Osteocyte (in vitro differentiated cells): ENCODE data around the gene DPH3. TPM values are rescaled to one million over a fixed set of nuclear protein-coding genes. Genes with fewer than 3 reads are reported as not detected.

ENCODE experiments used
- DNase-seq: peaks from one replicate; pipeline ENCODE4 v3.0.0; 2021; ENCODE audit warnings: mixed read lengths; ENCODE audit not compliant: unreplicated experiment; ENCODE audit errors: extremely low spot score
- H3K27ac Mint-ChIP-seq: one replicate; pipeline ENCODE4 v1.8.0; 2021; ENCODE audit warnings: mild to moderate bottlenecking, mixed read lengths; ENCODE audit not compliant: unreplicated experiment
- H3K27me3 Mint-ChIP-seq: one replicate; pipeline ENCODE4 v1.8.0; 2021; ENCODE audit warnings: mixed read lengths; ENCODE audit not compliant: unreplicated experiment
- H3K36me3 Mint-ChIP-seq: one replicate; pipeline ENCODE4 v1.8.0; 2021; ENCODE audit warnings: mixed read lengths; ENCODE audit not compliant: unreplicated experiment
- H3K4me1 Mint-ChIP-seq: one replicate; pipeline ENCODE4 v1.8.0; 2021; ENCODE audit warnings: mixed read lengths; ENCODE audit not compliant: unreplicated experiment
- H3K4me3 Mint-ChIP-seq: one replicate; pipeline ENCODE4 v1.8.0; 2021; ENCODE audit warnings: mild to moderate bottlenecking, moderate library complexity, mixed read lengths; ENCODE audit not compliant: unreplicated experiment
- H3K9me3 Mint-ChIP-seq: one replicate; pipeline ENCODE4 v1.8.0; 2021; ENCODE audit warnings: mixed read lengths; ENCODE audit not compliant: unreplicated experiment
- total RNA-seq: library from RNA; stranded (reverse); gene quantifications from 2 replicates; pipeline ENCODE4 v1.2.1, GENCODE V29; 2021
- TF ChIP-seq, protein P1 (sequence below): fragments of 200-600 bp; sonication (generic); IDR thresholded peaks from 2 replicates; pipeline ENCODE4 v1.5.0; 2021; ENCODE audit warnings: antibody characterized with exemption, mild to moderate bottlenecking, moderate library complexity

Gene DPH3
- total RNA-seq, 1 donor from 2014 or later: 21.4 TPM

DNA sequence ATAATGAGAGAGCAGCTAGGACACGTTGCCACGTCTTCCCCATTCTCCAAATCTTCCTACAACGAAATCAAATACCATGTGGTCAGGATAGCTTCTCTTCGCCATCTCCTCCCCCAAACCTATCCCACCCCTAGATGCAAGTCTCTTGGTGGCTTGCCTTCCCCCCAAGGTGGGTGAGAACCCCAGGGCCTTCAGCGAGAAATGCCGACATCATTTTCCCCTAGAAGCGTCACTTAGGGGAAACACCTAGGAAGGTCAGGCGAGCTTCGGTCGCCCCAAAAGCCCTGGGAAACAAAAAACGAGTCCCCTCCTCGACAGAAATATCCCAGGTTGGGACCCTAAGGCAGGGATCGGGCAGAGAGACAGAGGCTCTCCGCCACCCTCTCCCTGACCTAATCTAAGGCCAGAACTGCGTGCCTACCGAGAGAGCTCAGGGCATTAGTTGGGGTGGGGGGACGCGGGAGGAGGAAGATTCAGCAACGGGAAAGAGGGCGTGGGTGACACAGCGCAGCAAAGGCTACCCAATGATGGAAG lies 502 bp downstream of the DPH3 start:
- peak overlapping the region; percentile 98 for H3K27ac Mint-ChIP-seq
- H3K4me1 Mint-ChIP-seq: peaks cover 24% of the 10 kb centered on the region
- H3K36me3 Mint-ChIP-seq: peaks cover 6% of the 10 kb centered on the region
- peak overlapping the region; percentile 98 for H3K4me3 Mint-ChIP-seq
- TF ChIP-seq, protein P1, sequence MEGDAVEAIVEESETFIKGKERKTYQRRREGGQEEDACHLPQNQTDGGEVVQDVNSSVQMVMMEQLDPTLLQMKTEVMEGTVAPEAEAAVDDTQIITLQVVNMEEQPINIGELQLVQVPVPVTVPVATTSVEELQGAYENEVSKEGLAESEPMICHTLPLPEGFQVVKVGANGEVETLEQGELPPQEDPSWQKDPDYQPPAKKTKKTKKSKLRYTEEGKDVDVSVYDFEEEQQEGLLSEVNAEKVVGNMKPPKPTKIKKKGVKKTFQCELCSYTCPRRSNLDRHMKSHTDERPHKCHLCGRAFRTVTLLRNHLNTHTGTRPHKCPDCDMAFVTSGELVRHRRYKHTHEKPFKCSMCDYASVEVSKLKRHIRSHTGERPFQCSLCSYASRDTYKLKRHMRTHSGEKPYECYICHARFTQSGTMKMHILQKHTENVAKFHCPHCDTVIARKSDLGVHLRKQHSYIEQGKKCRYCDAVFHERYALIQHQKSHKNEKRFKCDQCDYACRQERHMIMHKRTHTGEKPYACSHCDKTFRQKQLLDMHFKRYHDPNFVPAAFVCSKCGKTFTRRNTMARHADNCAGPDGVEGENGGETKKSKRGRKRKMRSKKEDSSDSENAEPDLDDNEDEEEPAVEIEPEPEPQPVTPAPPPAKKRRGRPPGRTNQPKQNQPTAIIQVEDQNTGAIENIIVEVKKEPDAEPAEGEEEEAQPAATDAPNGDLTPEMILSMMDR: no peak
- no peaks in the 10 kb centered on the region for H3K27me3 Mint-ChIP-seq
- DNase-seq: no peak
- no peaks in the 10 kb centered on the region for H3K9me3 Mint-ChIP-seq

DNA sequence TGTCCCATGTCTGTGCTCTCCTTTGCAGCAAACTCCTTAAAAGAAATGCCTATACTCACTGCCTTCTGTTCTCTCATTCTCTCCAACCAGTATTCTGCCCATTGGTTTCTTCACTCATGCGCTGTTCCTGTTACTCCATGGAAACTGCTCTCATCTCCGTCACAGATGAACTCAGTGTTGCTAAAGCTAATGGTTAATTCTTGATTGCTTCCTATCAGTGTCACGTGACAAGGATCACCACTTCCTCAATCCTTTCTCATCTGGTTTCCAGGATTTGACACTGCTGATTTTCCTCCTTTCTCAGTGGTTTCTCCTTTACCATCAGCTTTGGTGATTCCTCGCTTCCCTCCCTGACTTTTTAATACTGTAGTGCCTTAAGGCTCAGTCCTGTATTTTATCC lies 2.6 kb downstream of the DPH3 start:
- peaks cover 21% of the 10 kb centered on the region for H3K4me1 Mint-ChIP-seq
- H3K4me3 Mint-ChIP-seq: no peak overlapping the region
- TF ChIP-seq, protein P1: no peak
- no peaks in the 10 kb centered on the region for H3K9me3 Mint-ChIP-seq
- H3K27ac Mint-ChIP-seq: no peak overlapping the region
- peaks cover 9% of the 10 kb centered on the region for H3K36me3 Mint-ChIP-seq
- no peaks in the 10 kb centered on the region for H3K27me3 Mint-ChIP-seq
- DNase-seq: no peak

DNA sequence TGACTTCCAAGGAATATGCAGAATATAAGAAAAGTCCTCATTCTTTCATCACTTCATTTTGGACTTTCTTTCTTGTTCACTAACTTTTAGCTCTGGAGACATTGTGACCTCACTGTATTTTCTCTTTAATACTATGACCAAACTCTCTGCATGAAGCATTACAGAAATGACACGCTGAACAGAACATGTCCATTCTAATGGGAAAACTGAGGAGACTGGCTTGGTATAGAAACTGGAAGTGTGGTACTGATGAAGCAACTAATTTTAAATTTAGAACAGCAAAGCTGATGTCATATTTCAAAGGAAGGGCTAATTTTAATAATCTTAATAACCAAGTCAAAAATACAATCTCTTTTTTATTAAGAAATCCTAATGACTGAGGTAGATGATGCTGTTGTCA lies 4.7 kb downstream of the DPH3 start:
- DNase-seq: no peak

GRCh38 chr3:16258866-16259265 lies 5.9 kb downstream of the DPH3 start:
- H3K4me3 Mint-ChIP-seq: no peak overlapping the region
- peaks cover 9% of the 10 kb centered on the region for H3K36me3 Mint-ChIP-seq
- H3K4me1 Mint-ChIP-seq: peaks cover under 1% of the 10 kb centered on the region
- TF ChIP-seq, protein P1: no peak
- H3K27me3 Mint-ChIP-seq: no peaks in the 10 kb centered on the region
- no peak overlapping the region for H3K27ac Mint-ChIP-seq
- no peak for DNase-seq
- no peaks in the 10 kb centered on the region for H3K9me3 Mint-ChIP-seq

More for the DNA sequence above, 4.7 kb downstream of the DPH3 start:
- H3K27ac Mint-ChIP-seq: no peak overlapping the region
- H3K36me3 Mint-ChIP-seq: peaks cover 9% of the 10 kb centered on the region
- H3K27me3 Mint-ChIP-seq: no peaks in the 10 kb centered on the region
- no peaks in the 10 kb centered on the region for H3K9me3 Mint-ChIP-seq
- H3K4me3 Mint-ChIP-seq: no peak overlapping the region
- TF ChIP-seq, protein P1: no peak
- H3K4me1 Mint-ChIP-seq: peaks cover 4% of the 10 kb centered on the region

DNA sequence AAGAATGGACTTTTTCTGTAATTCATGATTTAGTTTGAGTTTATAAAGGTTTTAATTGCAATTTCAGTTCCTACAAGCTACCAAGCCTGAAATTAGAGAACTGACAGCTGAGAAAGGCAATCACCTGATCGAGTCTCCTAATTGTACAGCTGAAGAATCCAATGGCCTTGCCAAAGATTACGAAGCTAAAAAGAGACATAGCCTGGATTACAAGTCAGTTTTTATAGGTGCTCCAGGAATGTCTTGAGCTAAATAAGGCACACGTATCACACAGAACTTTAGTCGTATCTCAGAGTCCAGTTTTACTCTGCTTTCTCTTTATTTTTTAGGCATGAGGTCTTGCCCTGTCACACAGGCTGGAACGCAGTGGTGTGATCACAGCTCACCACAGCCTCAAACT lies 6.6 kb downstream of the DPH3 start:
- DNase-seq: no peak
- Mint-ChIP-seq H3K4me3 (no peak overlapping the region), H3K27ac (no peak overlapping the region), H3K27me3 (no peaks in the 10 kb centered on the region), H3K4me1 (no peaks in the 10 kb centered on the region), H3K36me3 (peaks cover 9% of the 10 kb centered on the region), H3K9me3 (no peaks in the 10 kb centered on the region)
- TF ChIP-seq, protein P1: no peak
